GM12878 (cell line): Measurements from ENCODE around the gene PIGV. TPM values are rescaled to one million over a fixed set of nuclear protein-coding genes. Genes with fewer than 3 reads are reported as not detected.
A peak's percentile ranks its signal among the peaks of the same experiment; 100 is the strongest.

Experiments used
- ATAC-seq: fragments of 200-7000 bp; cut with Tn5 transposase; 3 replicates; pipeline ENCODE4 v1.9.1; 2020; ENCODE audit warnings: mild to moderate bottlenecking, moderate library complexity
- BruUV-seq: library from RNA; stranded (reverse); fragments of 400-500 nt; replicated peaks from 2 replicates; lab custom pipeline; 2021; lab: Mats Ljungman, UMichigan
- CTCF ChIA-PET: fragments of 300-600 bp; sonication (Branson Sonifier 250); formaldehyde crosslinking; extraction: SDS; loops from one replicate; lab custom pipeline; 2021; ENCODE audit warnings: inconsistent platforms; lab: Yijun Ruan, JAX
- POLR2A ChIA-PET: fragments of 350-600 bp; formaldehyde crosslinking; extraction: SDS; loops from one replicate; lab custom pipeline; 2021; ENCODE audit warnings: inconsistent platforms; lab: Charles Lee
- RAD21 ChIA-PET: fragments of 300-600 bp; sonication (Branson Sonifier 250); formaldehyde crosslinking; loops from one replicate; lab custom pipeline; 2023; ENCODE audit warnings: antibody characterized with exemption; ENCODE audit not compliant: unreplicated experiment; lab: Charles Lee
- SMC1A ChIA-PET: fragments of 300-600 bp; sonication (Branson Sonifier 250); formaldehyde crosslinking; loops from one replicate; lab custom pipeline; 2023; ENCODE audit not compliant: unreplicated experiment, uncharacterized antibody; lab: Charles Lee
- DNase-seq: peaks from one replicate; pipeline ENCODE4 v3.0.0-alpha.2; 2011; ENCODE audit warnings: low read depth, low spot score
- FAIRE-seq: peaks from 3 replicates; lab custom pipeline; 2011; peaks lifted over from hg19 to GRCh38; lab: Jason Lieb, UNC
- H2AFZ ChIP-seq: 2 replicates; pipeline ENCODE4 v1.6.0; 2011; ENCODE audit warnings: low read depth, low read length, control low read depth; ENCODE audit not compliant: control insufficient read depth
- H3K27ac ChIP-seq: 2 replicates; pipeline ENCODE4 v1.5.1; 2011; ENCODE audit warnings: control low read depth; ENCODE audit not compliant: control insufficient read depth, insufficient read depth
- H3K27me3 ChIP-seq, 2 experiments: replicated peaks in 1 of 2; 2 replicates each; pipeline versions ENCODE4 v1.6.0 to v1.6.1; 2011; ENCODE audit warnings: low read length in 1 of 2; ENCODE audit not compliant: control insufficient read depth in 2 of 2, insufficient read depth in 2 of 2
- H3K36me3 ChIP-seq, 2 experiments: 2 replicates each; pipeline ENCODE4 v1.5.1; 2011; ENCODE audit warnings: low read length in 1 of 2; ENCODE audit not compliant: control insufficient read depth in 2 of 2, insufficient read depth in 2 of 2
- H3K4me1 ChIP-seq: 2 replicates; pipeline ENCODE4 v1.6.1; 2011; ENCODE audit warnings: mild to moderate bottlenecking, low read length, moderate library complexity, mixed read lengths; ENCODE audit not compliant: control insufficient read depth, insufficient read depth
- H3K4me2 ChIP-seq: 2 replicates; pipeline ENCODE4 v1.6.0; 2011; ENCODE audit warnings: control low read depth; ENCODE audit not compliant: control insufficient read depth, insufficient read depth
- H3K4me3 ChIP-seq: fragments of 200-600 bp; sonication (generic); 2 replicates; pipeline ENCODE4 v1.5.1; 2016
- H3K79me2 ChIP-seq: 2 replicates; pipeline ENCODE4 v1.6.0; 2011; ENCODE audit warnings: low read length; ENCODE audit not compliant: control insufficient read depth, insufficient read depth
- H3K9ac ChIP-seq: 2 replicates; pipeline ENCODE4 v1.8.0; 2011; ENCODE audit warnings: low read length, control low read depth, mixed read lengths; ENCODE audit not compliant: control insufficient read depth, insufficient read depth
- H3K9me3 ChIP-seq: replicated peaks from 3 replicates; pipeline ENCODE4 v1.5.1; 2011; ENCODE audit warnings: mild to moderate bottlenecking, low read length; ENCODE audit not compliant: control insufficient read depth, insufficient read depth
- H4K20me1 ChIP-seq: 2 replicates; pipeline ENCODE4 v1.6.0; 2011; ENCODE audit not compliant: control insufficient read depth, insufficient read depth
- ATF7 ChIP-seq: fragments of 450-650 bp; IDR thresholded peaks from 2 replicates; pipeline ENCODE4 v1.6.1; 2016; ENCODE audit warnings: low read depth, mild to moderate bottlenecking
- BHLHE40 ChIP-seq, 2 experiments: fragments of 450-650 bp in 1 of 2; IDR thresholded peaks; 2 replicates each; pipeline ENCODE4 v1.6.1; 2011 to 2017; ENCODE audit warnings: low read depth in 2 of 2, borderline replicate concordance in 1 of 2, improper control_type of control experiment in 1 of 2, low read length in 1 of 2, mild to moderate bottlenecking in 1 of 2
- BMI1 ChIP-seq: fragments of 450-650 bp; IDR thresholded peaks from 2 replicates; pipeline ENCODE4 v1.6.1; 2016; ENCODE audit warnings: mild to moderate bottlenecking, moderate library complexity, borderline replicate concordance
- CHD1 ChIP-seq: IDR thresholded peaks from 2 replicates; pipeline ENCODE4 v1.6.1; 2012; ENCODE audit warnings: low read depth, low read length, improper control_type of control experiment
- DPF2 ChIP-seq: fragments of 450-650 bp; IDR thresholded peaks from 2 replicates; pipeline ENCODE4 v1.6.1; 2017; ENCODE audit warnings: mild to moderate bottlenecking
- FOXM1 ChIP-seq: IDR thresholded peaks from 2 replicates; pipeline ENCODE4 v1.6.1; 2012; ENCODE audit warnings: low read depth, mild to moderate bottlenecking, inconsistent platforms, low read length, moderate library complexity
- HDAC6 ChIP-seq: fragments of 200-600 bp; sonication (generic); IDR thresholded peaks from one replicate; pipeline ENCODE4 v1.8.0; 2017; ENCODE audit warnings: antibody characterized with exemption; ENCODE audit not compliant: unreplicated experiment
- JUNB ChIP-seq: IDR thresholded peaks from 2 replicates; pipeline ENCODE4 v1.6.1; 2016; ENCODE audit warnings: antibody characterized with exemption, mild to moderate bottlenecking
- NFYB ChIP-seq: IDR thresholded peaks from 2 replicates; pipeline ENCODE4 v1.6.1; 2011; ENCODE audit warnings: low read depth, mild to moderate bottlenecking, low read length, improper control_type of control experiment, moderate library complexity; ENCODE audit not compliant: insufficient read depth
- NR2F1 ChIP-seq: fragments of 450-650 bp; conservative IDR thresholded peaks from 2 replicates; pipeline ENCODE4 v1.6.1; 2017; ENCODE audit warnings: mild to moderate bottlenecking
- POLR2AphosphoS5 ChIP-seq: IDR thresholded peaks from 2 replicates; pipeline ENCODE4 v1.6.1; 2011; ENCODE audit warnings: mild to moderate bottlenecking, low read length, inconsistent platforms
- RB1 ChIP-seq: fragments of 450-650 bp; formaldehyde crosslinking; IDR thresholded peaks from 2 replicates; pipeline ENCODE4 v1.6.1; 2017; ENCODE audit warnings: mild to moderate bottlenecking, borderline replicate concordance
- SMARCA5 ChIP-seq: fragments of 450-650 bp; IDR thresholded peaks from 2 replicates; pipeline ENCODE4 v1.6.1; 2017; ENCODE audit warnings: mild to moderate bottlenecking
- ZZZ3 ChIP-seq: IDR thresholded peaks from 2 replicates; pipeline ENCODE4 v1.6.1; 2011; ENCODE audit warnings: low read depth; ENCODE audit not compliant: control insufficient read depth, insufficient read length
- WGBS: methylation state at CpG from one replicate; pipeline ENCODE4 v1.1.6; 2016; ENCODE audit warnings: low lambda C conversion rate; ENCODE audit not compliant: insufficient replicate concordance, insufficient coverage; ENCODE audit errors: missing lambda C conversion rate; 5-methylcytosine and 5-hydroxymethylcytosine counted together
- in situ Hi-C: fragments of 300-500 bp; cut with MboI; formaldehyde crosslinking; loops from 9 replicates; pipeline ENCODE4 v1.14.3; 2018; ENCODE audit warnings: mixed read lengths
- intact Hi-C: fragments of 100-400 bp; cut with micrococcal nuclease; formaldehyde crosslinking; loops from one replicate; pipeline ENCODE4 v1.14.2; 2022; ENCODE audit not compliant: unreplicated experiment
- polyA plus RNA-seq, 11 experiments: library from polyadenylated mRNA; depleted of rRNA in 4 of 11; unstranded in 6 of 11; stranded (reverse) in 5 of 11; fragments of >200 nt; fragmentation: Nextera tagmentation in 4 of 11; fragmentation: Illumina TruSeq in 1 of 11; extraction: Ambion mirVana in 4 of 11; extraction: Trizol in 1 of 11; gene quantifications; 1 replicate in 1 of 11; 2 replicates in 10 of 11; pipeline versions ENCODE4 v1.2.1 to v1.2.3, GENCODE V29; 2011 to 2016; ENCODE audit warnings: inconsistent platforms in 2 of 11, missing spikeins in 2 of 11, low read depth in 1 of 11
- total RNA-seq, 4 experiments: library from RNA; depleted of rRNA in 3 of 4; stranded (reverse); fragments of >200 nt in 3 of 4; fragmentation: Illumina TruSeq in 1 of 4; extraction: Trizol in 1 of 4; gene quantifications; 2 replicates each; pipeline versions ENCODE4 v1.2.1 to v1.2.3, GENCODE V29; 2013 to 2021
- TF ChIP-seq, protein P1 (sequence below): IDR thresholded peaks from 2 replicates; pipeline ENCODE4 v1.6.1; 2011; ENCODE audit warnings: low read depth, low read length, improper control_type of control experiment, borderline replicate concordance
- TF ChIP-seq, protein P2 (sequence below): fragments of 450-650 bp; IDR thresholded peaks from 2 replicates; pipeline ENCODE4 v1.6.1; 2017; ENCODE audit warnings: mild to moderate bottlenecking, moderate library complexity
- TF ChIP-seq, protein P3 (sequence below), 3 experiments: IDR thresholded peaks in 2 of 3; conservative IDR thresholded peaks in 1 of 3; 2 replicates each; pipeline ENCODE4 v1.5.1; 2011; ENCODE audit warnings: low read depth in 3 of 3, low read length in 3 of 3, mild to moderate bottlenecking in 3 of 3, control low read depth in 2 of 3, moderate library complexity in 2 of 3, inconsistent platforms in 1 of 3, mixed read lengths in 1 of 3; ENCODE audit not compliant: control insufficient read depth in 2 of 3, insufficient read depth in 1 of 3; ENCODE audit errors: extremely low read depth in 1 of 3

The PIGV gene
- total and polyA plus RNA-seq, 10 of the 15 experiments (the other 5 are each of a cell fraction or from before 2014, with no cell fraction given), result 8.8 to 18.1 (median 11.9) TPM

DNA sequence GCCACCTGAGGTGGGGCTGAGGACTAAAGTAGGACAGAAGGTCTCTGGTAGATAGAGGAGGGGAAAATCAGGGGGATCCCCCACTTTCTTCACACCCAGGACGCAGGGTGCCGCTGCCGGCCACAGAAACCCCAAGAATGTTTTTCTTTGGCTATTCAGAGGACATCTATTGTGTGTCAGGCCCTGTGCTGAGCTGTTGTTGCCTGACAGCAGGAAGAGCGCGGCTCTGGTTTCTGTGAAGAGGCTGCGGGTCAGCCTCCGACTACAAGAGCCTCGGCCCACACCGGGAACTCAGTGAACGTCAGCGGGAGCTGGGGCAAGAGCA lies 407 bp upstream of the PIGV start (continued):
- no peak for TF ChIP-seq BMI1
- TF ChIP-seq, protein P1, sequence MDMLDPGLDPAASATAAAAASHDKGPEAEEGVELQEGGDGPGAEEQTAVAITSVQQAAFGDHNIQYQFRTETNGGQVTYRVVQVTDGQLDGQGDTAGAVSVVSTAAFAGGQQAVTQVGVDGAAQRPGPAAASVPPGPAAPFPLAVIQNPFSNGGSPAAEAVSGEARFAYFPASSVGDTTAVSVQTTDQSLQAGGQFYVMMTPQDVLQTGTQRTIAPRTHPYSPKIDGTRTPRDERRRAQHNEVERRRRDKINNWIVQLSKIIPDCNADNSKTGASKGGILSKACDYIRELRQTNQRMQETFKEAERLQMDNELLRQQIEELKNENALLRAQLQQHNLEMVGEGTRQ, result no peak
- TF ChIP-seq FOXM1, result peak; percentile 79; the same call in 1 of the 2 replicates
- TF ChIP-seq CHD1, result no peak
- TF ChIP-seq RB1, result no peak
- TF ChIP-seq DPF2, result no peak
- TF ChIP-seq ATF7, result peak; percentile 60
- TF ChIP-seq, protein P2, sequence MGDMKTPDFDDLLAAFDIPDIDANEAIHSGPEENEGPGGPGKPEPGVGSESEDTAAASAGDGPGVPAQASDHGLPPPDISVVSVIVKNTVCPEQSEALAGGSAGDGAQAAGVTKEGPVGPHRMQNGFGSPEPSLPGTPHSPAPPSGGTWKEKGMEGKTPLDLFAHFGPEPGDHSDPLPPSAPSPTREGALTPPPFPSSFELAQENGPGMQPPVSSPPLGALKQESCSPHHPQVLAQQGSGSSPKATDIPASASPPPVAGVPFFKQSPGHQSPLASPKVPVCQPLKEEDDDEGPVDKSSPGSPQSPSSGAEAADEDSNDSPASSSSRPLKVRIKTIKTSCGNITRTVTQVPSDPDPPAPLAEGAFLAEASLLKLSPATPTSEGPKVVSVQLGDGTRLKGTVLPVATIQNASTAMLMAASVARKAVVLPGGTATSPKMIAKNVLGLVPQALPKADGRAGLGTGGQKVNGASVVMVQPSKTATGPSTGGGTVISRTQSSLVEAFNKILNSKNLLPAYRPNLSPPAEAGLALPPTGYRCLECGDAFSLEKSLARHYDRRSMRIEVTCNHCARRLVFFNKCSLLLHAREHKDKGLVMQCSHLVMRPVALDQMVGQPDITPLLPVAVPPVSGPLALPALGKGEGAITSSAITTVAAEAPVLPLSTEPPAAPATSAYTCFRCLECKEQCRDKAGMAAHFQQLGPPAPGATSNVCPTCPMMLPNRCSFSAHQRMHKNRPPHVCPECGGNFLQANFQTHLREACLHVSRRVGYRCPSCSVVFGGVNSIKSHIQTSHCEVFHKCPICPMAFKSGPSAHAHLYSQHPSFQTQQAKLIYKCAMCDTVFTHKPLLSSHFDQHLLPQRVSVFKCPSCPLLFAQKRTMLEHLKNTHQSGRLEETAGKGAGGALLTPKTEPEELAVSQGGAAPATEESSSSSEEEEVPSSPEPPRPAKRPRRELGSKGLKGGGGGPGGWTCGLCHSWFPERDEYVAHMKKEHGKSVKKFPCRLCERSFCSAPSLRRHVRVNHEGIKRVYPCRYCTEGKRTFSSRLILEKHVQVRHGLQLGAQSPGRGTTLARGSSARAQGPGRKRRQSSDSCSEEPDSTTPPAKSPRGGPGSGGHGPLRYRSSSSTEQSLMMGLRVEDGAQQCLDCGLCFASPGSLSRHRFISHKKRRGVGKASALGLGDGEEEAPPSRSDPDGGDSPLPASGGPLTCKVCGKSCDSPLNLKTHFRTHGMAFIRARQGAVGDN, result no peak

DNA sequence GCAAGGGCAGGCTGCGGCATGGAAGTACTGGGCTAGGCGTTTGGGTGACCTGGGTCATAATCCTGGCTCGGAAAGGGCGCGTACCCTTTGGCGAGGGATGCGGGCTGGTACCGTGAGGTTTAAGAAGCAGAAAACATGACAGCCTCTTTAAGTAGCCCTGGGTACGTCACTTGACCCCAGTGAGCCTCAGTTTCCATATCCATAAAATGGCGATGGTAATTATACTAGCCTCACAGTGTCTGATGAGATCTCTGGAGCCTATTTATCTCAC lies 700 bp downstream of the PIGV start:
- CTCF ChIA-PET, result interaction anchor here (0.6 to 7.6 kb wide), 61 partner anchors 10 to 1519 kb away, joined by 3 to 450 read pairs (median 5); no protein-coding TSS in a partner anchor
- DNase-seq, result no peak
- H3K4me1 ChIP-seq, result peaks cover 43% of the 10 kb centered on the region
- POLR2A ChIA-PET, result interaction anchor here (0.8 to 5.1 kb wide), 21 partner anchors 9 to 288 kb away, joined by 3 to 69 read pairs (median 6); partner anchors contain the start of gene ARID1A
- RAD21 ChIA-PET, result interaction anchor here (0.6 to 6.4 kb wide), 34 partner anchors 23 to 288 kb away, joined by 3 to 262 read pairs (median 10); partner anchors contain the start of gene GPN2
- peak overlapping the region; percentile 72 for H3K4me3 ChIP-seq
- SMC1A ChIA-PET, result interaction anchor here (0.7 to 9.3 kb wide), 35 partner anchors 9 to 288 kb away, joined by 3 to 268 read pairs (median 8); no protein-coding TSS in a partner anchor
- no TSS peak for BruUV-seq
- intact Hi-C loops, result loop anchor here (5.0 kb wide), 2 partner anchors 246 to 286 kb away; no protein-coding TSS in a partner anchor
- peak overlapping the region; percentile 99 for H3K27ac ChIP-seq
- H2AFZ ChIP-seq, result peak overlapping the region; percentile 86
- no peak for ATAC-seq
- H3K79me2 ChIP-seq, result peaks cover 23% of the 10 kb centered on the region
- no peak for FAIRE-seq
- H3K4me2 ChIP-seq, result peak overlapping the region; percentile 78
- in situ Hi-C loops, result loop anchor here (5.0 kb wide), 1 partner anchor 181 kb away; no protein-coding TSS in a partner anchor
- no peaks in the 10 kb centered on the region; a peak in 2 of 4 replicates for H3K36me3 ChIP-seq
- H3K9me3 ChIP-seq, result no peaks in the 10 kb centered on the region
- peak overlapping the region; percentile 93 for H3K9ac ChIP-seq
- no peaks in the 10 kb centered on the region for H4K20me1 ChIP-seq
- H3K27me3 ChIP-seq, result no peaks in the 10 kb centered on the region
- under 1% methylated on average over 10 of the region's 10 CpGs for WGBS
- TF ChIP-seq POLR2AphosphoS5 (peak; percentile 5; the same call in 1 of the 2 replicates), CHD1 (no peak), JUNB (no peak), HDAC6 (peak; percentile 20), NFYB (no peak), NR2F1 (no peak), BHLHE40 (IDR thresholded peaks at IDR 0.05; ENCODE audit: borderline replicate concordance in 1 of 2, low read depth in 2 of 2, low read length in 1 of 2) (0 out of 4 replicates have a peak, but pooled peaks of 1 of the 2 experiments have one; percentile 15), ZZZ3 (no peak), SMARCA5 (no peak)
- TF ChIP-seq, protein P3, sequence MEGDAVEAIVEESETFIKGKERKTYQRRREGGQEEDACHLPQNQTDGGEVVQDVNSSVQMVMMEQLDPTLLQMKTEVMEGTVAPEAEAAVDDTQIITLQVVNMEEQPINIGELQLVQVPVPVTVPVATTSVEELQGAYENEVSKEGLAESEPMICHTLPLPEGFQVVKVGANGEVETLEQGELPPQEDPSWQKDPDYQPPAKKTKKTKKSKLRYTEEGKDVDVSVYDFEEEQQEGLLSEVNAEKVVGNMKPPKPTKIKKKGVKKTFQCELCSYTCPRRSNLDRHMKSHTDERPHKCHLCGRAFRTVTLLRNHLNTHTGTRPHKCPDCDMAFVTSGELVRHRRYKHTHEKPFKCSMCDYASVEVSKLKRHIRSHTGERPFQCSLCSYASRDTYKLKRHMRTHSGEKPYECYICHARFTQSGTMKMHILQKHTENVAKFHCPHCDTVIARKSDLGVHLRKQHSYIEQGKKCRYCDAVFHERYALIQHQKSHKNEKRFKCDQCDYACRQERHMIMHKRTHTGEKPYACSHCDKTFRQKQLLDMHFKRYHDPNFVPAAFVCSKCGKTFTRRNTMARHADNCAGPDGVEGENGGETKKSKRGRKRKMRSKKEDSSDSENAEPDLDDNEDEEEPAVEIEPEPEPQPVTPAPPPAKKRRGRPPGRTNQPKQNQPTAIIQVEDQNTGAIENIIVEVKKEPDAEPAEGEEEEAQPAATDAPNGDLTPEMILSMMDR (IDR thresholded peaks at IDR 0.05 in 2 of 3, conservative IDR thresholded peaks at IDR 0.05 in 1 of 3; ENCODE audit: control insufficient read depth in 2 of 3, extremely low read depth in 1 of 3, insufficient read depth in 1 of 3, low read depth in 3 of 3, low read length in 3 of 3), result no peak
